ENCODE results near the gene CCL23. TPM values are rescaled to one million over a fixed set of nuclear protein-coding genes. Genes with fewer than 3 reads are reported as not detected.
A peak's percentile ranks its signal among the peaks of the same experiment; 100 is the strongest.

CCL23 gene
- total and polyA plus RNA-seq, 2 donors (not counting 3 experiments of a cell fraction or from before 2014, with no cell fraction given): 1.0 to 1.1 TPM

- BruUV-seq (replicated peaks): no TSS peak
- no peak overlapping the region for H3K27ac ChIP-seq (ENCODE audit: insufficient read depth, low read depth, low read length)
- no peaks in the 10 kb centered on the region for H3K9me3 ChIP-seq (replicated peaks; ENCODE audit: control insufficient read depth, insufficient read depth, low read length)
- H4K20me1 ChIP-seq (replicated peaks; ENCODE audit: control insufficient read depth, extremely low read depth, insufficient read depth, low read length): no peaks in the 10 kb centered on the region
- no peaks in the 10 kb centered on the region for H3K36me3 ChIP-seq (ENCODE audit: control insufficient read depth in 2 of 2, extremely low read depth in 1 of 2, insufficient read depth in 2 of 2, low read length in 2 of 2)
- no peak overlapping the region for H2AFZ ChIP-seq (ENCODE audit: low read depth, low read length)
- no peak overlapping the region for H3K4me3 ChIP-seq (replicated peaks in 1 of 3; ENCODE audit: insufficient read depth in 1 of 3, low read depth in 1 of 3, low read length in 3 of 3)
- ChIA-PET CTCF (no interaction called here), POLR2A (no interaction called here)
- TF ChIP-seq POLR2AphosphoS5 (IDR thresholded peaks at IDR 0.05; ENCODE audit: insufficient read depth, low read depth, low read length) (no peak), EZH2 (IDR thresholded peaks at IDR 0.05; ENCODE audit: borderline replicate concordance, low read depth, low read length, severe bottlenecking) (no peak)
- no peak for FAIRE-seq
- DNase-seq (ENCODE audit: low read depth, low spot score): no peak
- H3K4me1 ChIP-seq (ENCODE audit: control insufficient read depth, extremely low read depth, insufficient read depth, low read length): no peaks in the 10 kb centered on the region
- H3K4me2 ChIP-seq (ENCODE audit: insufficient read depth, low read length): no peak overlapping the region
- H3K79me2 ChIP-seq (ENCODE audit: control insufficient read depth, insufficient read depth, low read length): no peaks in the 10 kb centered on the region
- dilution Hi-C loops (cut with MboI; ENCODE audit: extremely low pct_ligation_motif_present, low sequenced_read_pairs): no loop called here
- no peak overlapping the region for H3K9ac ChIP-seq (replicated peaks; ENCODE audit: extremely low read depth, insufficient read depth, low read length)
- intact Hi-C loops (cut with micrococcal nuclease): no loop called here
- no peaks in the 10 kb centered on the region for H3K9me1 ChIP-seq (replicated peaks; ENCODE audit: control insufficient read depth, extremely low read depth, insufficient read depth, low read length)
- peaks cover 0 to 4% of the 10 kb centered on the region in 2 experiments for H3K27me3 ChIP-seq (ENCODE audit: control insufficient read depth in 2 of 2, insufficient read depth in 2 of 2, low read length in 2 of 2)
These were observed 18.5 kb upstream of the CCL23 start for GRCh38 chr17:36036235-36036634.

- H3K79me2 ChIP-seq (ENCODE audit: control insufficient read depth, insufficient read depth, low read length): no peaks in the 10 kb centered on the region
- H3K4me3 ChIP-seq (replicated peaks in 1 of 3; ENCODE audit: insufficient read depth in 1 of 3, low read depth in 1 of 3, low read length in 3 of 3): no peak overlapping the region
- no peaks in the 10 kb centered on the region for H3K9me3 ChIP-seq (replicated peaks; ENCODE audit: control insufficient read depth, insufficient read depth, low read length)
- H3K9me1 ChIP-seq (replicated peaks; ENCODE audit: control insufficient read depth, extremely low read depth, insufficient read depth, low read length): no peaks in the 10 kb centered on the region
- POLR2A ChIA-PET: no interaction called here
- TF ChIP-seq, protein P1, sequence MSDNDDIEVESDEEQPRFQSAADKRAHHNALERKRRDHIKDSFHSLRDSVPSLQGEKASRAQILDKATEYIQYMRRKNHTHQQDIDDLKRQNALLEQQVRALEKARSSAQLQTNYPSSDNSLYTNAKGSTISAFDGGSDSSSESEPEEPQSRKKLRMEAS (IDR thresholded peaks at IDR 0.05; ENCODE audit: insufficient read depth, insufficient read length): no peak
- TF ChIP-seq POLR2A (IDR thresholded peaks at IDR 0.05; ENCODE audit: low read depth, low read length): no peak
- TF ChIP-seq POLR2AphosphoS5 (IDR thresholded peaks at IDR 0.05; ENCODE audit: insufficient read depth, low read depth, low read length): no peak
- no peak for TF ChIP-seq MYC (IDR thresholded peaks at IDR 0.05; ENCODE audit: low read depth, low read length)
- H3K27ac ChIP-seq (ENCODE audit: insufficient read depth, low read depth, low read length): no peak overlapping the region
- intact Hi-C loops (cut with micrococcal nuclease) (no loop called here), dilution Hi-C loops (cut with MboI; ENCODE audit: extremely low pct_ligation_motif_present, low sequenced_read_pairs) (no loop called here)
- no peaks in the 10 kb centered on the region for H4K20me1 ChIP-seq (replicated peaks; ENCODE audit: control insufficient read depth, extremely low read depth, insufficient read depth, low read length)
- DNase-seq (ENCODE audit: low read depth, low spot score) (peak; percentile 11), FAIRE-seq (no peak)
- H3K4me1 ChIP-seq (ENCODE audit: control insufficient read depth, extremely low read depth, insufficient read depth, low read length): no peaks in the 10 kb centered on the region
- peaks cover 6% of the 10 kb centered on the region in 2 experiments for H3K27me3 ChIP-seq (ENCODE audit: control insufficient read depth in 2 of 2, insufficient read depth in 2 of 2, low read length in 2 of 2)
- no peak overlapping the region for H3K4me2 ChIP-seq (ENCODE audit: insufficient read depth, low read length)
- CTCF ChIA-PET: interaction anchor here (1.1 kb wide), 1 partner anchor 38 kb away, joined by 5 read pairs; no protein-coding TSS in a partner anchor
- BruUV-seq (replicated peaks): no TSS peak
- H3K36me3 ChIP-seq (ENCODE audit: control insufficient read depth in 2 of 2, extremely low read depth in 1 of 2, insufficient read depth in 2 of 2, low read length in 2 of 2): no peaks in the 10 kb centered on the region
- H2AFZ ChIP-seq (ENCODE audit: low read depth, low read length): no peak overlapping the region
- no peak overlapping the region for H3K9ac ChIP-seq (replicated peaks; ENCODE audit: extremely low read depth, insufficient read depth, low read length)
These were observed 16.4 kb upstream of the CCL23 start for GRCh38 chr17:36034127-36034526.

Measured in endothelial cell of umbilical vein (primary cell).